IPS-15b (cell line): ENCODE results near the gene INPP5F.

Experiments used
- H3K27me3 ChIP-seq: one replicate; pipeline ENCODE4 v1.6.1; 2013; ENCODE audit warnings: low read length; ENCODE audit not compliant: control insufficient read depth, insufficient read depth
- H3K36me3 ChIP-seq: one replicate; pipeline ENCODE4 v1.6.1; 2013; ENCODE audit warnings: low read length; ENCODE audit not compliant: control insufficient read depth, insufficient read depth
- H3K4me1 ChIP-seq: one replicate; pipeline ENCODE4 v1.6.1; 2013; ENCODE audit warnings: mild to moderate bottlenecking, low read length; ENCODE audit not compliant: control insufficient read depth, insufficient read depth
- H3K4me3 ChIP-seq: one replicate; pipeline ENCODE4 v1.5.1; 2013; ENCODE audit warnings: low read depth, low read length
- H3K9ac ChIP-seq: one replicate; pipeline ENCODE4 v1.6.1; 2013; ENCODE audit warnings: low read depth, mild to moderate bottlenecking, low read length
- H3K9me3 ChIP-seq: one replicate; pipeline ENCODE4 v1.6.1; 2013; ENCODE audit warnings: mild to moderate bottlenecking, low read length; ENCODE audit not compliant: control insufficient read depth, insufficient read depth

Gene INPP5F

GRCh38 chr10:119725828-119726675, at the start of gene INPP5F:
TSS of gene INPP5F (plus strand) at chr10:119726050. CDS start at chr10:119726263, 213 bp downstream.
- Histone ChIP-seq H3K4me1 (peaks cover 5% of the 10 kb centered on the region), H3K4me3 (peak within 1 kb of the TSS; percentile 44), H3K9me3 (no peaks in the 10 kb centered on the region), H3K27me3 (no peaks in the 10 kb centered on the region), H3K9ac (peak within 1 kb of the TSS; percentile 51), H3K36me3 (no peaks in the 10 kb centered on the region)

GRCh38 chr10:119677126-119677525, 48.7 kb upstream of the INPP5F start:
- H3K36me3 ChIP-seq, result peaks cover 16% of the 10 kb centered on the region
- H3K4me1 ChIP-seq, result peaks cover 2% of the 10 kb centered on the region

GRCh38 chr10:119677904-119678755, 47.7 kb upstream of the INPP5F start:
- H3K36me3 ChIP-seq, result peaks cover 9% of the 10 kb centered on the region
- H3K27me3 ChIP-seq, result no peaks in the 10 kb centered on the region
- no peak overlapping the region for H3K4me3 ChIP-seq
- H3K9ac ChIP-seq, result no peak overlapping the region
- H3K9me3 ChIP-seq, result no peaks in the 10 kb centered on the region
- peaks cover 2% of the 10 kb centered on the region for H3K4me1 ChIP-seq

More at GRCh38 chr10:119677126-119677525, 48.7 kb upstream of the INPP5F start:
- no peak overlapping the region for H3K4me3 ChIP-seq
- H3K27me3 ChIP-seq, result no peaks in the 10 kb centered on the region
- H3K9me3 ChIP-seq, result no peaks in the 10 kb centered on the region
- no peak overlapping the region for H3K9ac ChIP-seq

GRCh38 chr10:119679480-119679829, 46.4 kb upstream of the INPP5F start:
- Histone ChIP-seq H3K9me3 (no peaks in the 10 kb centered on the region), H3K4me3 (no peak overlapping the region), H3K27me3 (no peaks in the 10 kb centered on the region), H3K4me1 (peaks cover 2% of the 10 kb centered on the region), H3K9ac (no peak overlapping the region), H3K36me3 (peaks cover 9% of the 10 kb centered on the region)

- Histone ChIP-seq H3K4me3 (no peak overlapping the region), H3K9ac (no peak overlapping the region), H3K9me3 (no peaks in the 10 kb centered on the region), H3K27me3 (no peaks in the 10 kb centered on the region), H3K36me3 (peaks cover 9% of the 10 kb centered on the region), H3K4me1 (peaks cover 2% of the 10 kb centered on the region)
Measured at GRCh38 chr10:119680050-119680449, 45.8 kb upstream of the INPP5F start.

GRCh38 chr10:119680650-119681081, 45.2 kb upstream of the INPP5F start:
- Histone ChIP-seq H3K27me3 (no peaks in the 10 kb centered on the region), H3K9ac (no peak overlapping the region), H3K9me3 (no peaks in the 10 kb centered on the region), H3K4me1 (no peaks in the 10 kb centered on the region), H3K4me3 (no peak overlapping the region), H3K36me3 (peaks cover 9% of the 10 kb centered on the region)

GRCh38 chr10:119686465-119687191, 39.2 kb upstream of the INPP5F start:
- H3K4me3 ChIP-seq, result peak overlapping the region; percentile 83
- H3K9ac ChIP-seq, result peak overlapping the region; percentile 57

GRCh38 chr10:119687192-119688032, 38.4 kb upstream of the INPP5F start:
- no peaks in the 10 kb centered on the region for H3K27me3 ChIP-seq
- H3K9me3 ChIP-seq, result no peaks in the 10 kb centered on the region
- peak overlapping the region; percentile 48 for H3K9ac ChIP-seq
- H3K36me3 ChIP-seq, result no peaks in the 10 kb centered on the region
- peak overlapping the region; percentile 83 for H3K4me3 ChIP-seq
- peaks cover 14% of the 10 kb centered on the region for H3K4me1 ChIP-seq

More at GRCh38 chr10:119686465-119687191, 39.2 kb upstream of the INPP5F start:
- no peaks in the 10 kb centered on the region for H3K27me3 ChIP-seq
- H3K4me1 ChIP-seq, result peaks cover 14% of the 10 kb centered on the region
- no peaks in the 10 kb centered on the region for H3K9me3 ChIP-seq
- no peaks in the 10 kb centered on the region for H3K36me3 ChIP-seq

GRCh38 chr10:119688033-119688508, 37.8 kb upstream of the INPP5F start:
- Histone ChIP-seq H3K4me1 (peaks cover 14% of the 10 kb centered on the region), H3K27me3 (no peaks in the 10 kb centered on the region), H3K36me3 (no peaks in the 10 kb centered on the region), H3K9ac (peak overlapping the region; percentile 48), H3K9me3 (no peaks in the 10 kb centered on the region), H3K4me3 (peak overlapping the region; percentile 83)

- Histone ChIP-seq H3K4me1 (peaks cover 14% of the 10 kb centered on the region), H3K27me3 (no peaks in the 10 kb centered on the region), H3K9ac (no peak overlapping the region), H3K4me3 (no peak overlapping the region), H3K9me3 (no peaks in the 10 kb centered on the region), H3K36me3 (no peaks in the 10 kb centered on the region)
Measured at GRCh38 chr10:119689016-119689580, 36.8 kb upstream of the INPP5F start.
